ENCODE data around the gene CHD1. TPM values are rescaled to one million over a fixed set of nuclear protein-coding genes. Genes with fewer than 3 reads are reported as not detected.
A peak's percentile ranks its signal among the peaks of the same experiment; 100 is the strongest.

CHD1 gene
- total RNA-seq, 2 donors from 2014 or later, result 59.1 to 59.5 TPM

DNA sequence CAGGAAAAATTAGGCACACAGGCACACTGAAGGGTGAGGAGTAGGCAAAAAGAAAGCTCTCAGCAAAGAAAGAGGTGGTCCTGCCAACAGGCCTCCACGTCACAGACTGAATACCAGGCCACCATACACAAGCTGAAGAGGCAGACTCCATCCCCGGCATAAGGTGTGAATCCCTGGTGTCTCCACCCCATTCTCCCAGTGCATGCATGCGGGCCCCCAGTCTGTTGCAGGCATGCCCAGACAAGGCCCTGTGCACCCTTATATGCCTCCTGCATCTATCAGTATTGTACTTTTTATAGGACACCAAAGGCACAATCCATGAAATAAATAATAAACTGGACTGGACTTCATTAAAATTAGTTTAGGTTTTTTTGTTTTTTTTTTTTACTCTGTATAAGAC, 82.3 kb downstream of the CHD1 start:
- Mint-ChIP-seq H3K4me3 (no peak overlapping the region), H3K27me3 (ENCODE audit: insufficient read depth) (no peaks in the 10 kb centered on the region), H3K9me3 (peaks cover 42% of the 10 kb centered on the region), H3K27ac (no peak overlapping the region), H3K36me3 (ENCODE audit: low read depth) (peaks cover 2% of the 10 kb centered on the region), H3K4me1 (no peaks in the 10 kb centered on the region)
- no peaks in the 10 kb centered on the region for H3K4me1 ChIP-seq (ENCODE audit: control insufficient read depth, insufficient read depth, low read length)
- no peak overlapping the region for H3K9ac ChIP-seq (ENCODE audit: extremely low read depth, low read length, poor library complexity, severe bottlenecking)
- H3K36me3 ChIP-seq (ENCODE audit: control insufficient read depth, insufficient read depth, low read length), result no peaks in the 10 kb centered on the region
- H3K9me3 ChIP-seq (ENCODE audit: control insufficient read depth, low read length), result peaks cover 27% of the 10 kb centered on the region
- DNase-seq, result no peak
- H3K4me3 ChIP-seq (ENCODE audit: low read length), result no peak overlapping the region
- no peak overlapping the region for H3K27ac ChIP-seq (ENCODE audit: low read depth, low read length)
- H3K27me3 ChIP-seq (ENCODE audit: control insufficient read depth, insufficient read depth, low read length, poor library complexity, severe bottlenecking), result no peaks in the 10 kb centered on the region
- TF ChIP-seq, protein P1, sequence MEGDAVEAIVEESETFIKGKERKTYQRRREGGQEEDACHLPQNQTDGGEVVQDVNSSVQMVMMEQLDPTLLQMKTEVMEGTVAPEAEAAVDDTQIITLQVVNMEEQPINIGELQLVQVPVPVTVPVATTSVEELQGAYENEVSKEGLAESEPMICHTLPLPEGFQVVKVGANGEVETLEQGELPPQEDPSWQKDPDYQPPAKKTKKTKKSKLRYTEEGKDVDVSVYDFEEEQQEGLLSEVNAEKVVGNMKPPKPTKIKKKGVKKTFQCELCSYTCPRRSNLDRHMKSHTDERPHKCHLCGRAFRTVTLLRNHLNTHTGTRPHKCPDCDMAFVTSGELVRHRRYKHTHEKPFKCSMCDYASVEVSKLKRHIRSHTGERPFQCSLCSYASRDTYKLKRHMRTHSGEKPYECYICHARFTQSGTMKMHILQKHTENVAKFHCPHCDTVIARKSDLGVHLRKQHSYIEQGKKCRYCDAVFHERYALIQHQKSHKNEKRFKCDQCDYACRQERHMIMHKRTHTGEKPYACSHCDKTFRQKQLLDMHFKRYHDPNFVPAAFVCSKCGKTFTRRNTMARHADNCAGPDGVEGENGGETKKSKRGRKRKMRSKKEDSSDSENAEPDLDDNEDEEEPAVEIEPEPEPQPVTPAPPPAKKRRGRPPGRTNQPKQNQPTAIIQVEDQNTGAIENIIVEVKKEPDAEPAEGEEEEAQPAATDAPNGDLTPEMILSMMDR (conservative IDR thresholded peaks at IDR 0.05), result no peak
- 95 to 100% methylated on average over 1 to 3 of the region's 3 CpGs for WGBS, 2 experiments (ENCODE audit: insufficient coverage in 1 of 2, insufficient read length in 1 of 2)

DNA sequence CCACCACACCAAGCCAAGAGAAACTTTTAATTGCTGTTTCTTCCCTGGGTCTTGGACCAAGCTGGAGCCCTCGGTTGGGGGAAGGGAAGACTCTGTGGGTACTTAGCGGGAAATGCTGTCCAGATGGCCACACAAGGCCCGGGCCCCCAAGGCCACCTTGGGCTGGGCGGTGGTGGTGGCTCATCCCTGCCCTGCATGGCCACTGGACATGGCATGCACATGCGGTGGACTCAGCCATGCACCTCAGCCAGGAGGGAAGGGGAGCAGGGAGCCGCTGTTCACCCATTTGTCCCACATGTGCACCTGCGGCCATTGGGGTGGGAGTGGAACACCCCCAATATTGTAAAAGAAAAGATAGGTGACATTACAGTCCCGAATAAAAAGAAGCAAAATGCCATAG, 82.9 kb downstream of the CHD1 start:
- Mint-ChIP-seq H3K4me1 (no peaks in the 10 kb centered on the region), H3K4me3 (no peak overlapping the region), H3K36me3 (ENCODE audit: low read depth) (peaks cover 2% of the 10 kb centered on the region), H3K27me3 (ENCODE audit: insufficient read depth) (no peaks in the 10 kb centered on the region), H3K27ac (no peak overlapping the region), H3K9me3 (peaks cover 42% of the 10 kb centered on the region)
- 93 to 98% methylated on average over 6 to 8 of the region's 8 CpGs for WGBS, 2 experiments (ENCODE audit: insufficient coverage in 1 of 2, insufficient read length in 1 of 2)
- no peak for DNase-seq
- no peak overlapping the region for H3K27ac ChIP-seq (ENCODE audit: low read depth, low read length)
- no peak overlapping the region for H3K4me3 ChIP-seq (ENCODE audit: low read length)
- H3K9me3 ChIP-seq (ENCODE audit: control insufficient read depth, low read length), result peaks cover 27% of the 10 kb centered on the region
- no peaks in the 10 kb centered on the region for H3K27me3 ChIP-seq (ENCODE audit: control insufficient read depth, insufficient read depth, low read length, poor library complexity, severe bottlenecking)
- H3K4me1 ChIP-seq (ENCODE audit: control insufficient read depth, insufficient read depth, low read length), result no peaks in the 10 kb centered on the region
- H3K9ac ChIP-seq (ENCODE audit: extremely low read depth, low read length, poor library complexity, severe bottlenecking), result no peak overlapping the region
- TF ChIP-seq, protein P1 (conservative IDR thresholded peaks at IDR 0.05), result no peak
- H3K36me3 ChIP-seq (ENCODE audit: control insufficient read depth, insufficient read depth, low read length), result no peaks in the 10 kb centered on the region

DNA sequence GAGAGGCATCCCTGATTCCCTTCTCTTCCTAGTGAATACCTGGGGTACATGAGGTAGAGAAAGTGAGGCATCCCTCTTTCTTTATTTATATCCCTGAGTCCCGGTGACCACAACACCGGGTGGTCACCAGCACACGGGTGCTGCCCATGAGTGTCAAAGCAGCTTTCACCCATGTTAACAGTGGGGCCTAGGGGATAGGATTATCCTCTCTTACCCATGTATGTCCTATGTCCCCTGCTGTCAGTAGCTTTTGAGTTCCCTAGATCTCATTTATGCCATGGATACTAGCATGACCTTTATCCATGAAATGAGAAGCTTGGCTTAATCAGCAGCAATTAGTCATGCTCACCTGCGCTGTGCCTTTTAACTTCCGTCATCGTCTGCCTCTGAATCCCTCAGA, 83.9 kb downstream of the CHD1 start:
- TF ChIP-seq, protein P1 (conservative IDR thresholded peaks at IDR 0.05), result no peak
- peaks cover 27% of the 10 kb centered on the region for H3K9me3 ChIP-seq (ENCODE audit: control insufficient read depth, low read length)
- H3K27ac ChIP-seq (ENCODE audit: low read depth, low read length), result no peak overlapping the region
- H3K4me1 ChIP-seq (ENCODE audit: control insufficient read depth, insufficient read depth, low read length), result no peaks in the 10 kb centered on the region
- H3K36me3 ChIP-seq (ENCODE audit: control insufficient read depth, insufficient read depth, low read length), result no peaks in the 10 kb centered on the region
- Mint-ChIP-seq H3K27ac (no peak overlapping the region), H3K4me3 (no peak overlapping the region), H3K36me3 (ENCODE audit: low read depth) (peaks cover 2% of the 10 kb centered on the region), H3K4me1 (no peaks in the 10 kb centered on the region), H3K9me3 (peaks cover 43% of the 10 kb centered on the region), H3K27me3 (ENCODE audit: insufficient read depth) (no peaks in the 10 kb centered on the region)
- DNase-seq, result no peak
- H3K27me3 ChIP-seq (ENCODE audit: control insufficient read depth, insufficient read depth, low read length, poor library complexity, severe bottlenecking), result no peaks in the 10 kb centered on the region
- peak overlapping the region; percentile 43 for H3K4me3 ChIP-seq (ENCODE audit: low read length)
- 95 to 100% methylated on average over 6 of the region's 6 CpGs for WGBS, 2 experiments (ENCODE audit: insufficient coverage in 1 of 2, insufficient read length in 1 of 2)
- H3K9ac ChIP-seq (ENCODE audit: extremely low read depth, low read length, poor library complexity, severe bottlenecking), result no peak overlapping the region
